Tongue (tissue), 3 donors: Measurements from ENCODE around the gene PSORS1C2. TPM values are rescaled to one million over a fixed set of nuclear protein-coding genes. Genes with fewer than 3 reads are reported as not detected.
A peak's percentile ranks its signal among the peaks of the same experiment; 100 is the strongest.

Source experiments
- DNase-seq: peaks from one replicate; pipeline ENCODE4 v3.0.0-alpha.2; 2015
- small RNA-seq: library from RNA; depleted of rRNA; stranded (forward); fragments of <200 nt; gene quantifications from one replicate; pipeline ENCODE3, GENCODE V24; 2014; ENCODE audit warnings: low replicate concordance
- total RNA-seq: library from RNA; depleted of rRNA; stranded (reverse); fragments of >200 nt; gene quantifications from one replicate; pipeline ENCODE4 v1.2.3, GENCODE V29; 2014

The PSORS1C2 gene
- total RNA-seq, 1 donor from 2014 or later: not detected

DNA sequence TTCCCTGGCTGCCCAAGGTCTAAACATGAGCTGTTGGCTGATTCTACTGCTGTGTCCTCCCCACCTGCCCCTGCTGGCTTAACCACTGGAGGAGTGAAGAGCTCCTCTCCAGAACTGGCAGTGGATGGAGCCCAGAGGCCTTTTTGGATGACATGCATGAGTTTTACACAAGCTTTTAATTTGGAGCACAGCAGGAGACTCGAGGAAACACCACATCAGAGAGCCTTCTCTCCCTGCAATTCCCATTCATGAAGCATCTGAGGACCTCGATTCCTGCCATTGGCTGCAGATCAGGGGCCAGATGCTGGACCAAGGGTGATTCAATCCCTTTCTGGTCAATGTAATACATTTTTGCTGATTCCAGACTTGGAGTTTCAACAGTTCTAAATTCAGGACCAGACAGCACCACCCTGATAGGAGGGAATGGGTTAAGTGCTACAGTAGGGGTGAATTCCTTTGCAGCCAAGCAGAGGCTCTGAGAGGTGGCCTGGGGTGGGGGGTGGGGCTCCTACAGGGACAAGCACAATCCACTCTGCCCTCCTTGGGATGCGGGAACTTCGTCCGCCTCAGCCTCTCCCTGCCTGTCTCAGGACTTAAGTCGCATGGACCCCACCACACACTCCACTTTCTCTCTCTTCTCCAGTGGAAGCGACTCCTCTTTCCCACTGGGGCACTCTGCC lies 24.9 kb downstream of the PSORS1C2 start:
- DNase-seq: peak; percentile 68

DNA sequence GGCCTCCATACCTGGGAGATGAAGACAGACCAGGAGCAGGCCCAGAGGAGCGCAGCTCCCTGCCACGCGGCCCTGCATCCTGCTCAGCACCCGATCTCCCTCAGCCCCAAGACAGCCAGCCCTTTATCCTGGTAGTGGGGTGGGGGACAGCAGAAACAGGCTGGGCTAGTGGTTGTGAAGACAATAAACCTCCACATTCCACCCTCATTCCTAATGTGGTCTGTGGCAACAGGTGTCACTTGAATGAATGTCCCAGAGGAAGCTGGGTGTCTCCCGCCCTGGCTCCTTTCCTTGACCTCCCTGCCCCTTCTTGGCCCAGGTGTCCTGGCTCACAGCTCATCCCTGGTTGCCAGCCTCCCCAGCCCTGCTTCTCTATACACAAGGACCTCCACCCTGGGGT lies 26.4 kb downstream of the PSORS1C2 start, which contains the start of gene C6orf15:
TSS of gene C6orf15 (minus strand) at position 98 of the 400 bp plus-strand sequence. CDS start at position 78, 20 bp downstream.
- no peak for DNase-seq

DNA sequence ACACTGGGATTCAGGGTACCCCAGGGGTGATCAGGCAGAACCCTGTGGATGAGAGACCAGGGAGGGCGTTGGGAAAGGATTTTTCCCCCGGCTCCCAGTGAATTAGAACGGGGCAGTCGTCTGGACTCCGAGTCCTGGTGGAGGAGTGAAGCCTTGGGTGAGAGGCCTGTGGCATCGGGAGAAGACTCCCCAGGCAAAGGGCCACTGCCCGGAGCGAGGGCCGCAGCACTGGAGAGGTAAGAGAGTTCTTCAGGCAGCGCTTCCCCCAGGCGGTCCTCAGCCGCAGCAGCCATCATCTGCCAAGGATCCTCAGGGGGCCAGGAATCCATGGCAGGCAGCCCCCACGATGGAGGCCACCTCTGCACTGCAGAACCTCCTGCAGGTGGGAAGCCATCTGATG lies 27.2 kb downstream of the PSORS1C2 start:
- no peak for DNase-seq

DNA sequence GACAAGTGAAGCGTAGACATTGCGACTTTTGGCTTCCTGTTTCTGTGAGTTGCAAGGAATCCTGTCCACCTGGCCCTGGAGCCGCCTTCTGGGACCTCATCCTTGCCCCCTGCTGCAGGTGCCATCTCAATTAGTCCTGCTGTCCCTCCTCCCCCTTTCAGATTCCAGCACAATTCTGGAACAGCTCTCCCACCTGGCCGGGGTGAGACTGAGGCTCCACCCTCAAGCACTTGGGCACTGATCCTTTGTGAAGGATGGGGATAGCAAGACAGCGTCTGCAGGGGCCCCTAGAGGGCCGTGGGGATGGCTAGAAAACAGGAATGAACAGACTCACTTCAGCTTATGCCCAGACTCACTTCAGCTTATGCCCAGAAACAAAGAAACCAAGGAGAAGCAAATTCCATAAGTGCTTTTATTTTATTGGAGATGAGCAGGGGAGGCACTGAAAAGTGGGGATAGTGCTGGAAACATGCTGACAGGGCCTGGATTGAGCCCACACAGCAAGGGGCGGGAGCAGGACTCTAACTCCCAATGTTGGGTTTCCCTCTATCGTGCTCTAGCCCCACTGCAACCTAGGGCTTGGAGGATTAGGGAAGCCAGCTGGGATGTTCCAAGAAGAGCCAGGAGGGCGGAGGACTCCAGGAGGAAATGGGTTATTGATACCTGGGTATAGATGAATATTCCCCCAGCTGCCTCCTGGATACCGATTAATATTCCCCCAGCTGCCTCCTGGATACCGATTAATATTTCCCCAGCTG lies 27.9 kb downstream of the PSORS1C2 start:
- no peak for DNase-seq

DNA sequence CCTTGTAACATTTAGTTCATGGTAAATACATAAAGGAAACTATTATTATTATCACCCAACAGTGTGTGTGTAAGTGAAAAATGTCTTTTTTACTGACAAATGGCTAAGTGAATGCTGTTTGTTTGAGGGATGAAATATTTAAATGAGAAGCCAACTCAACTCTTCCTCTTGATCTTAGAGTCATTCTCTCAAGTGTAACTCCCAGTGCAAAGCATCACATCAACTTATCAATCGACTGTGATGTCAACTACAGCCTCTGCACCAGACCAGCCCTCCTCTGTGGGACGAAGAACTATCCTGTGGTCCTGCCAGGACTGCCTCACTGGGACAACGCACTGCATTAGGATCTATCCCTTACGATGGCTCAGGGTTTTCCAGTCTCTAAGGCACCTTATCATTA lies 31.8 kb downstream of the PSORS1C2 start:
- DNase-seq: no peak

DNA sequence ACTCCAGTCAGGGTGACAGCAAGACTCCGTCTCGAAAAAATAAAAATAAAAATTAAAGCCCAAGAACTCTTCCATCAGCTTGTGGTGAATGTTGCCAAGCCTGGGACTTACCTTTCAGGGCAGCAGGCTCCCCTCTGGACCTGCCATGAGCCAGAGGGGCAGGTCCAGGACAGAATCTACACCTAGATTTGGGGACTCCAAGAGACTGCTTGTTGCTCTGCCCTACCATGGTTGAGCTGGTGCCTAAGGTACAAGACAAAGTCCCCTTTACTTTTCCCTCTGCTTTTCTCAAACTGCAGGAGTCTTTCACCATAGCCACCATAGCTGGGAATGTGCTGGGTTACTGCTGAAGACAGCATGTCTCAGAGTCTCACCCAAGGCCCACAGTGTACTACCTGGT lies 35.7 kb downstream of the PSORS1C2 start:
- no peak for DNase-seq

DNA sequence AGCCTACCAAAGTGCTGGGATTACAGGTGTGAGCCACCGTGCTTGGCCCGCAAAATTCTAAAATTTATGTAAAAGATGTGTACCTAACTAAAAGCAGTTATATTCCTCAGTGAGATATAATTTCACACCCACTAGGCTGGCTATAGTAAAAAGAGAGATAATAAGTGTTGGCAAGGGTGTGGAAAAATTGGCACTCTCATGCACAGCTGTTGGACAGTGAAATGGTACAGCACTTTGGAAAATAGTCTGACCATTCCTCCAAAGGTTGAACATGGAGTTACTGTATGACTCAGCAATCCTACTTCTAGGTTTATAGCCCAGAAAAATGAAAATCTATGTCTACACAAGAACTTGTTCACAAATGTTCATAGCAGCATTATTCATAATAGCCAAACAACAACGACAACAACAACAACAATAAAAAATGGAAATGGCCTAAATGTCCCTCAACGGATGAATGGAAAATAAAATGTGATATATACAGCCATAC lies 40.4 kb downstream of the PSORS1C2 start:
- no peak for DNase-seq

DNA sequence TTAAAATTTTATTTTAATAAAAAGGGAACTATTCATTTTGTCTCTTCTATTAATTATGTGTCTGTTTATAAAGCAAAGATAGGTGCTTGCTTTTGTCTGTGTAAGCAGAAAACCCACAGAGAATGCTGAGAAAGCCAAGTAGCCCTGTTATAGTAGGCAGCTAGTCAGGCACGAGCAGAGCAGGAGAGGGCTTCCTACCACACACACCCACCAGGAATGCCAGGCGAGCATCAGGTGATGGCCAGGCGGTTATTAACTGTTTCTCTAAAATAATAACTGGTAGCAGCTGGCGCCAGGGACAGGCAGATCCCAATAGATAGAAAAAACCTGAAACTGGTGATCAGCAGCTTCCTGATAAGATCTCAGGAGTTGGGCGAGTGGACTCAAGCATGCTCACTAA lies 42.2 kb downstream of the PSORS1C2 start:
- DNase-seq: no peak

DNA sequence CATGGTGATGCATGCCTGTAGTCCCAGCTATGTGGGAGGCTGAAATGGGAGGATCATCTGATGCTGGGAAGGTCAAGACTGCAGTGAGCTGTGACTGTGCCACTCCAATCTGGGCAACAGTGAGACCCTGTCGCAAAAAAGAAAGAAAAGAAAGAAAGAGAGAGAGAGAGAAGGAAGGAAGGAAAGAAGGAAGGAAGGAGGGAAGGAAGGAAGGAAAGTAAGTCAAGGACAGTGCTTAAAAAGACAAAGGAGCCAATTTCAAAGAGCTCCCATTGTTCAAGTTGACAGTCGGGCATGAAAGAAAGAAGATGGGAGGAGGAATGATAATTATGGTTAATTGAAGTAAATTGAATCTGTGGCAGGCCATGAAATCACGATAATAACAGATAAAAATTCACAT lies 42.7 kb downstream of the PSORS1C2 start:
- DNase-seq: no peak

DNA sequence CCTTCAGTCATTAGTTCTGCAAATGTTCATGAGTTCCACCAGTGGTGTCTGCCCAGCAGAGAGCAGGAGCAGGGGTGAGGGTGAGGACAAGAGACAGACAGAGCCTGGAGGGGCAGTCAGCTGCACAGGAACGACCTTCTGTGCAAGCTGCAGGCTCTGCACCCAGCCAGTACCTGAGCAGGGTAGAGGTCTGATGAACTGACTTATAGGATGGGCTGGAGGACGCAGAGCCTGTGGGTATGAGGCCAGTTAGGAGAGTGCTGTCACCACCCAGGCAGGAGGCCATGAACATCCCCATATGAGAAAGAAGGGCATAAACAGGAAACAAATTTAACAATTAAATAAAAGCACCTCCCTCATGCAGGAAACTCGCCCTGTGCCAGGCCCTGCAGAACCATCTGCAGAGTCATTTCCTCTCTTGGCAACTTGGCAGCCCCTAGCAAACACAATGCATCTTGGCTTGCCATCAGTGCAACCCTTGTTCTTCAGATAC lies 44.4 kb downstream of the PSORS1C2 start:
- DNase-seq: no peak

DNA sequence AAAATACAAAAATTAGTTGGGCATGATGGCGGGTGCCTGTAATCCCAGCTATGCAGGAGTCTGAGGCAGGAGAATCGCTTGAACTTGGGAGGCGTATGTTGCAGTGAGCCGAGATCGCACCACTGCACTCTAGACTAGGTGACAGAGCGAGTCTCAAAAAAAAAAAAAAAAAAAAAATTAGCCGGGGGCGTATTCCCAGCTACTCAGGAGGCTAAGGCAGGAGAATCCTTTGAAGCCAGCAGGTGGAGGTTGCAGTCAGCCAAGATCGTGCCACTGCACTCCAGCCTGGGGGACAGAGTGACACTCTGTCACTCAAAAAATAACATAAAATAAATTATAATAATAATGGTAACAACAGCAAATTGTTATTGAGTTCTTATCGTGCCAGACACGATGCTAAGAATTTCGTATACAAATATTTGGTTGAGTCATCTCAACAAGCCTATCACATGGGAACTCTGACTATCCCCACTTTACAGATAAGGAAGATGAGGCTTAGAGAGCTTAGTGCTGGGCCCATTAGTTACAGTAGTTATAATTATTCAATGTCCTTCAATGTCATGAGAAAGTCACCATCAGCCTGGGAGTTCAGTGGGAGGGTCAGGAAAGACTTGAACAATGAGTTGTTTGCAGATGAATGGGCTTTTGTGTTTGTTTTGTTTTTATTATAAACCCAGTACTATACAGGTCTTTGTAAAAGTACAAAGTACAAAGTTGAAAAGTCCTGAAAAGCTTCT lies 45.9 kb downstream of the PSORS1C2 start:
- no peak for DNase-seq

DNA sequence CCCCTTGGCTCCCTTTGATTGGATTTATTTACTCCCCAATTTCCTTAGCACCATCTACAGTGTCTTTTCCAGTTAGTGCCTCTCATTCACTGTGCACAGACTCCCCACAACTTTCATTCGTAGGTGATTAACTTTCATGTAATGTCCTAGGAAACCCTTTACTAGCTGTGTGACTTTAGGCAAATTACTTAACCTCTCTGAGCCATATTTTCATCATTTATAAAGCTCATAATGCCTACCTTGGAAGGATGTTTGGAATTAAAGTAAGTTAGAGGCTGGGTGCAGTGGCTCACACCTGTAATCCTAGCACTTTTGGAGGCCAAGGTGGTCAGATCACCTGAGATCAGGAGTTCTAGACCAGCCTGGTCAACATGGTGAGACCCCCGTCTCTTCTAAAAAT lies 46.6 kb downstream of the PSORS1C2 start:
- no peak for DNase-seq

DNA sequence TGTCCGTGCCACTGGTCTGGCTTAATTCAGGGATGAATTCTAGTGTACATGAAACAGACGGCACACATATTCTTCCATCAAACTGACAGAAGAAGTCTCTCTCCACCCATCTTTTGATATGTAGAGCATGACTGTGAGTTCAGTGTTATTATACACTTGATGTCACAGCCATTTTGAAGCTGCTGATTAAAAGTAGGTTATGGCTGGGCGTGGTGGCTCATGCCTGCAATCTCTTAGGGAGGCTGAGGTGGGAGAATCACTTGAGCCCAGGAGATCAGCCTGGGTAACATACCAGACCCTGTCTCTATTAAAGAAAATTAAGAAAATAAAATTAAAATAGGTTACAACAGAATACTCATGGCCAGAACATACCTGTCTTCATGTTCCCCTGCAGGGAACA lies 47.2 kb downstream of the PSORS1C2 start:
- DNase-seq: no peak

DNA sequence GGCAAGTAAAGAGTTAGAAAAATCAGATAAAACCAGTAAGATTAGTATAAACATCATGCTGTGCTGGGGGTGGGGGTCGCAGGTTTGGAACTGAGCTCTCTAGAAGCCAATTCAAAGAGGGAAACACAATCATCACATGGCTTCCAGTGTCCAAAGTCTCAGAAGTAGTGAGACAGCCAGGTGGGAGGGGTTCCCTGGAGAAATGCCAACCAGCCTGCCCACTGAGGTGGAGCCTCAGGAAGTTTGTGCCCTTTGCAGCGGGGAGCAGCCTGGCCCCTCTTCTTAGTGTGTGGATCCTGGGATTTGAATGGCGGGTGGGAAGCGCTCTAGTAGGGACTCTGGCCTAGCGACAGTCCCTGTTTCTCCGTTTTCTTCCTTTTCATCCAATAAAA lies 47.9 kb downstream of the PSORS1C2 start:
- DNase-seq: no peak

DNA sequence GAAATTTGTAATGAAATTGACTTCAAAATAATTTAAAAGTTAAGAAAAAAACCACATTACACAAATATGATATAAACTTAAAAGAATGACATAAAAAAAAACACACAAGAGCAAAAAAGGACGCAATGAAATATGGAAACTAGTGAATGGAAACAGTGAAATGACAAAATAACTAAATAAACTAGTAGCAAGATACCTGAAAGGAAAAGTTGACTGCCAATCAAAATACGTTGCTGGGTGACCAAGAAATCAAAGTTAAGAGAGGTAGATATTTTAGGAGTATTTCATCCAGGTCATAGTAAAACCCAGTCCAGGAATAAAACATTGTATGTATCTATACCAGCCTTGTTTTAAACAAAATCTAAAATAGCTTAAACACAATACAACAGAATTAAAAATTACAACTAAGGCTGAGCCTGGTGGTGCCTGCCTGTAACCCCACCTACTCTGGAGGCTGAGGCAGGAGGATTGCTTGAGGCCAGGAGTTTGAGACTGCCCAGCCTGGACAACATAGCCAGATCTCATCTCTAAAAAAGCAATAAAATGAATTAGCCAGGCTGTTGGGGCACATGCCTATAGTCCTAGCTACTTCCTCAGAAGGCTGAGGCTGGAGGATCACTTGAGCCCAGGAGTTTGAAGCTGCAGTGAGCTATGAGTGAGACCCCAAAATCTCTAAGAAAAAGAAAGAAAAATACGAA lies 48.4 kb downstream of the PSORS1C2 start:
- no peak for DNase-seq

Small RNA genes within 50 kb of the gene (small RNA-seq; reads per million reads assigned to genes)
- gene POLR2LP1: not detected

Other genes starting within 250 kb of the PSORS1C2 start
- 19.9 TPM for gene GTF2H4, start 230.9 kb downstream of the PSORS1C2 start, total RNA-seq
- gene VARS2, start 224.8 kb downstream of the PSORS1C2 start, total RNA-seq: 19.6 TPM
- gene SFTA2, start 206.9 kb downstream of the PSORS1C2 start, total RNA-seq: not detected
- not detected for gene MUCL3, start 198.1 kb downstream of the PSORS1C2 start, total RNA-seq
- gene MUC21, start 155.3 kb downstream of the PSORS1C2 start, total RNA-seq: 6.9 TPM
- 0.21 TPM for gene MUC22, start 128.6 kb downstream of the PSORS1C2 start, total RNA-seq
- 5.0 TPM for gene C6orf15, start 26.5 kb downstream of the PSORS1C2 start, total RNA-seq
- 0.41 TPM for gene PSORS1C1, start 24.3 kb downstream of the PSORS1C2 start, total RNA-seq
- not detected for gene CDSN, start 18.6 kb downstream of the PSORS1C2 start, total RNA-seq
- 14.2 TPM for gene CCHCR1, start 18.7 kb upstream of the PSORS1C2 start, total RNA-seq
- gene TCF19, start 19.5 kb upstream of the PSORS1C2 start, total RNA-seq: 16.4 TPM
- 7.5 TPM for gene POU5F1, start 31.6 kb upstream of the PSORS1C2 start, total RNA-seq
- gene HLA-C, start 133.0 kb upstream of the PSORS1C2 start, total RNA-seq: 27.6 TPM
- gene HLA-B, start 218.1 kb upstream of the PSORS1C2 start, total RNA-seq: 451 TPM